HS-5 (cell line): Measurements from ENCODE around the gene RBM19.
A peak's percentile ranks its signal among the peaks of the same experiment; 100 is the strongest.
"Not testable (repeated sequence)": the region's sequence is repeated elsewhere in the genome, so short reads cannot be mapped to it uniquely, and the experiment has no call there.

Source experiments
- DNase-seq: peaks from one replicate; pipeline ENCODE4 v3.0.0-alpha.2; 2012; ENCODE audit warnings: low read depth

RBM19 gene

GRCh38 chr12:113965951-113966797, at the start of gene RBM19:
RBM19 (minus strand) TSS chr12:113966325; CDS start chr12:113966227, 98 bp downstream.
- peak; percentile 89 for DNase-seq

- no peak for DNase-seq
These were observed 49.7 kb upstream of the RBM19 start for GRCh38 chr12:114015851-114016250.

GRCh38 chr12:114013575-114014345, 47.6 kb upstream of the RBM19 start:
- no peak for DNase-seq

- no peak for DNase-seq
These were observed 46.8 kb upstream of the RBM19 start for GRCh38 chr12:114012744-114013431.

GRCh38 chr12:114011711-114012110, 45.6 kb upstream of the RBM19 start:
- DNase-seq = no peak

- DNase-seq = no peak
These were observed 40.6 kb upstream of the RBM19 start for GRCh38 chr12:114006482-114007425.

- no peak for DNase-seq
These were observed 38.3 kb upstream of the RBM19 start for GRCh38 chr12:114004402-114004801.

- no peak for DNase-seq
These were observed 37.2 kb upstream of the RBM19 start for GRCh38 chr12:114003286-114003685.

GRCh38 chr12:114001511-114002340, 35.6 kb upstream of the RBM19 start:
- DNase-seq = no peak

GRCh38 chr12:114000861-114001260, 34.7 kb upstream of the RBM19 start:
- no peak for DNase-seq

- DNase-seq = not testable (repeated sequence)
These were observed 34.1 kb upstream of the RBM19 start for GRCh38 chr12:114000261-114000660.

- DNase-seq = no peak
These were observed 31.2 kb upstream of the RBM19 start for GRCh38 chr12:113997365-113997764.

GRCh38 chr12:113996026-113996425, 29.9 kb upstream of the RBM19 start:
- DNase-seq = no peak

- no peak for DNase-seq
These were observed 27.9 kb upstream of the RBM19 start for GRCh38 chr12:113994051-113994450.

GRCh38 chr12:113992751-113993150, 26.6 kb upstream of the RBM19 start:
- not testable (repeated sequence) for DNase-seq

GRCh38 chr12:113991224-113992044, 25.3 kb upstream of the RBM19 start:
- no peak for DNase-seq

- DNase-seq = no peak
These were observed 24.4 kb upstream of the RBM19 start for GRCh38 chr12:113990250-113991223.

GRCh38 chr12:113988976-113989375, 22.9 kb upstream of the RBM19 start:
- DNase-seq = no peak
